ENCODE data around the gene CIAO3.

- TF ChIP-seq, protein P1, sequence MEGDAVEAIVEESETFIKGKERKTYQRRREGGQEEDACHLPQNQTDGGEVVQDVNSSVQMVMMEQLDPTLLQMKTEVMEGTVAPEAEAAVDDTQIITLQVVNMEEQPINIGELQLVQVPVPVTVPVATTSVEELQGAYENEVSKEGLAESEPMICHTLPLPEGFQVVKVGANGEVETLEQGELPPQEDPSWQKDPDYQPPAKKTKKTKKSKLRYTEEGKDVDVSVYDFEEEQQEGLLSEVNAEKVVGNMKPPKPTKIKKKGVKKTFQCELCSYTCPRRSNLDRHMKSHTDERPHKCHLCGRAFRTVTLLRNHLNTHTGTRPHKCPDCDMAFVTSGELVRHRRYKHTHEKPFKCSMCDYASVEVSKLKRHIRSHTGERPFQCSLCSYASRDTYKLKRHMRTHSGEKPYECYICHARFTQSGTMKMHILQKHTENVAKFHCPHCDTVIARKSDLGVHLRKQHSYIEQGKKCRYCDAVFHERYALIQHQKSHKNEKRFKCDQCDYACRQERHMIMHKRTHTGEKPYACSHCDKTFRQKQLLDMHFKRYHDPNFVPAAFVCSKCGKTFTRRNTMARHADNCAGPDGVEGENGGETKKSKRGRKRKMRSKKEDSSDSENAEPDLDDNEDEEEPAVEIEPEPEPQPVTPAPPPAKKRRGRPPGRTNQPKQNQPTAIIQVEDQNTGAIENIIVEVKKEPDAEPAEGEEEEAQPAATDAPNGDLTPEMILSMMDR (IDR thresholded peaks at IDR 0.05): peak; percentile 77
- TF ChIP-seq EZH2 (IDR thresholded peaks at IDR 0.05; ENCODE audit: borderline replicate concordance, insufficient read depth, low read depth, low read length, poor library complexity, severe bottlenecking): no peak
These were observed 45.1 kb upstream of the CIAO3 start for GRCh38 chr16:785563-786535.
